Colonic mucosa (tissue), 4 donors: ENCODE results near the gene OPCML. TPM values are rescaled to one million over a fixed set of nuclear protein-coding genes. Genes with fewer than 3 reads are reported as not detected.
"Not testable (repeated sequence)": the region's sequence is repeated elsewhere in the genome, so short reads cannot be mapped to it uniquely, and the experiment has no call there.

Experiments
- DNase-seq: peaks from one replicate; pipeline ENCODE4 v3.0.0-alpha.2; 2020
- H3K27ac ChIP-seq: fragments of 200-600 bp; one replicate; pipeline ENCODE4 v1.8.0; 2021
- H3K27me3 ChIP-seq: fragments of 200-600 bp; one replicate; pipeline ENCODE4 v1.8.0; 2021
- H3K36me3 ChIP-seq: fragments of 200-600 bp; one replicate; pipeline ENCODE4 v1.8.0; 2021
- H3K4me1 ChIP-seq: fragments of 200-600 bp; one replicate; pipeline ENCODE4 v1.8.0; 2021; ENCODE audit warnings: mild to moderate bottlenecking
- H3K4me3 ChIP-seq: fragments of 200-600 bp; one replicate; pipeline ENCODE4 v1.8.0; 2021
- H3K9ac ChIP-seq, 2 donors: one replicate each; pipeline ENCODE4 v1.7.0; 2013; ENCODE audit warnings: control low read depth in 2 of 2, low read depth in 2 of 2, low read length in 2 of 2
- H3K9me3 ChIP-seq: fragments of 200-600 bp; one replicate; pipeline ENCODE4 v1.8.0; 2021
- CTCF ChIP-seq: fragments of 200-600 bp; IDR thresholded peaks from one replicate; pipeline ENCODE4 v1.8.0; 2022; ENCODE audit warnings: antibody characterized with exemption, mild to moderate bottlenecking
- intact Hi-C: fragments of 100-400 bp; cut with DNase I; formaldehyde crosslinking; loops from one replicate; pipeline ENCODE4 v1.14.1; 2022
- total RNA-seq, 2 donors: library from RNA; stranded (reverse); fragmentation: NEBNext Ultra II Directional in 1 of 2; extraction: Animal tissue kit (Norgen Biotek cat#: 25700) in 1 of 2; gene quantifications; one replicate each; pipeline ENCODE4 v1.2.1, GENCODE V29; 2021
- donor health status: healthy.
- donor health status: DM: no; HTN: no; CAD: no.
- donor health status: DM: no; HTN: no; CAD: no.

Gene OPCML
- total RNA-seq, 2 donors from 2014 or later, result 0.08 TPM; not detected in 1

DNA sequence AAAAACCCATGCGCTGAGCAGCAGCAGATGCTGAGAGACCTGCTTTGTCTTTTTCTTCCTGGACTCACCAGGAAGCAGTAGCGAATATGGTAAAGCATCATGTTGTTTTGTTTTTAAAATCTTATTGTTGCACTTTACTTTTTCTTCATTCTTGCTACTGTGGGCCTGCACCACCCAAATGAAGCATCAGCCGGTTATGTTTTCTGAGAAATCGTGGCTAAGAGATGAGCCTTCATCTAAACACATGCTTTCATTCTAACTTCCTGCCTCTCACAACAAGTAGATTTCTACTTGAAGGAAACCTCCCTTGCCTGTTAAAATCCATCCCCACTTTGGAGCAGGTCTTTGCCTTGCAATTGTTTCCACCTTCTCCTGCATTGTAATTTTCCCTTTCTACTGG, 1136.0 kb downstream of the OPCML start:
- intact Hi-C loops, result no loop called here
- TF ChIP-seq CTCF, result no peak

DNA sequence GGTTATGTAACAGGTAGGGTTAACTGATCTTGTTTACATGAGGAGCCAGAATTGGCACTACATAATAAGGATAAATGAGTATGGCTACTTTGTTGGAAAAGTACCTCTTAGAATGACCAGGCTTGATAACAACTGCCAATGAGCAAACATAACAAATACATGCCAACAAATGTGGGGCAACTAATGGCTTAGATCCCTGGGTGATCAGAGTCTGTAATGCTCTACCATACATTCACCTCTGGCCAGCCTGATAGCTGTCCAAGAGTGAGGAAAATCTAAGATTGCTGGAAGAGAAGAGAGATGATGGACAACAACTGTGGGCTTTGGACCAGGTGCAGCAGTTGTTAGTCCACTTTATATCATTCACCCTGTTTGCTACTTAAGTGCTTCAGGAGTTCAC, 1136.9 kb downstream of the OPCML start:
- Histone ChIP-seq H3K4me1 (no peaks in the 10 kb centered on the region), H3K9me3 (no peaks in the 10 kb centered on the region), H3K27ac (no peak overlapping the region), H3K27me3 (no peaks in the 10 kb centered on the region), H3K9ac (no peak overlapping the region), H3K36me3 (no peaks in the 10 kb centered on the region), H3K4me3 (no peak overlapping the region)
- DNase-seq, result no peak
- TF ChIP-seq CTCF, result no peak
- intact Hi-C loops, result no loop called here

More for the DNA sequence above, 1136.0 kb downstream of the OPCML start:
- Histone ChIP-seq H3K4me1 (no peaks in the 10 kb centered on the region), H3K9ac (no peak overlapping the region), H3K27me3 (no peaks in the 10 kb centered on the region), H3K36me3 (no peaks in the 10 kb centered on the region), H3K9me3 (no peaks in the 10 kb centered on the region), H3K4me3 (no peak overlapping the region), H3K27ac (no peak overlapping the region)
- no peak for DNase-seq

DNA sequence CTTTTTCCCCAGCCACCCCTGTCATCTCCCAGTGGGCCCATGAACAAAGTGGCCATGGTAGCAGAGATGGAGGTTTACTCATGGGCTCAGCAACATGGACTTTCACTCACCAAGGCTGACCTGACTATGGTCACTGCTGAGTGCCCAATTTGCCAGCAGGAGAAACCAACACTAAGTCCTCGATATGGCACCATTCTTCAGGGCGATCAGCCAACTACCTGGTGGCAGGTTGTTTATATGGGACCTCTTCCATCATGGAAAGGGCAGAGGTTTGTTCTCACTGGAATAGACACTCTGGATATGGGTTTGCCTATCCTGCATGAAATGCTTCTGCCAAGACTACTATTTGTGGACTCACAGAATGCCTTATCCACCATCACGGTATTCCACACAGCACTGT, 1152.8 kb downstream of the OPCML start:
- no peaks in the 10 kb centered on the region for H3K9me3 ChIP-seq

DNA sequence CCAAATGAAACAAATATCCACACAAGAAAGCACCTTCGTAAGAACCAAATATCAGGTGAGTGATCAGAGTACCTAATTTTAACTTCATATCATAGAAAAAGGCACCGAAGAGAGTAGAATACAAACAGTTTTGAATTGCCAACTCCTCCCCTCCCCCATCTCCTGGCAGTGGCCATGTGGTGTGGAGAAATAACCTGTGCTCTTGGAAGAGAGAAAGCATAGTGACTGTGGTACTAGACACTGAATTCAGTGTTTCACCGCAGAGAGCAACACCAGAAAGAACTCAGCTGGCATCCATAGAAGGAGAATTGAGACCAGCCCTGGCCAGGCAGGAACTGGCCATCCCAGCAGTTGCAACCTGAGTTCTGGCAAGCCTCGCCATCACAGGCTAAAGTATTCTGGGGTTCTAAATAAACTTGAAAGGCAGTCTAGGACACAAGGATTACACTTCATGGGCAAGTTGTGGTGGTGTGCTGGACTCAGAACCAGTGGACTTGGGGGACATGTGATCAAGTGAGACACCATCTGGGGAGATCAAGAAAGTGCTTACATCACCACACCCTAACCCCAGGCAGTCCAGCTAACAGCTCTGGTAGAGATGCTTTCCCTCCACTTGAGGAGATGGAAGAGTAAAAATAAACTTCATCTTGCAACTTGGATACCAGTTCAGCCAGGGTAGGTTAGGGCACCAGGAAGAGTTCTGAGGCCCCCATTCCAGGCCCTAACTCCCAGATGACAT, 1158.7 kb downstream of the OPCML start:
- DNase-seq, result no peak
- H3K4me1 ChIP-seq, result no peaks in the 10 kb centered on the region
- H3K9me3 ChIP-seq, result no peaks in the 10 kb centered on the region
- TF ChIP-seq CTCF, result no peak
- no peaks in the 10 kb centered on the region for H3K27me3 ChIP-seq
- no peak overlapping the region for H3K4me3 ChIP-seq
- H3K9ac ChIP-seq, result no peak overlapping the region
- H3K27ac ChIP-seq, result no peak overlapping the region
- intact Hi-C loops, result no loop called here
- no peaks in the 10 kb centered on the region for H3K36me3 ChIP-seq

More for the DNA sequence above, 1152.8 kb downstream of the OPCML start:
- H3K4me3 ChIP-seq, result no peak overlapping the region
- no peak overlapping the region for H3K9ac ChIP-seq
- DNase-seq, result no peak
- no peaks in the 10 kb centered on the region for H3K36me3 ChIP-seq
- intact Hi-C loops, result no loop called here
- H3K27ac ChIP-seq, result no peak overlapping the region
- TF ChIP-seq CTCF, result no peak
- no peaks in the 10 kb centered on the region for H3K4me1 ChIP-seq
- no peaks in the 10 kb centered on the region for H3K27me3 ChIP-seq

DNA sequence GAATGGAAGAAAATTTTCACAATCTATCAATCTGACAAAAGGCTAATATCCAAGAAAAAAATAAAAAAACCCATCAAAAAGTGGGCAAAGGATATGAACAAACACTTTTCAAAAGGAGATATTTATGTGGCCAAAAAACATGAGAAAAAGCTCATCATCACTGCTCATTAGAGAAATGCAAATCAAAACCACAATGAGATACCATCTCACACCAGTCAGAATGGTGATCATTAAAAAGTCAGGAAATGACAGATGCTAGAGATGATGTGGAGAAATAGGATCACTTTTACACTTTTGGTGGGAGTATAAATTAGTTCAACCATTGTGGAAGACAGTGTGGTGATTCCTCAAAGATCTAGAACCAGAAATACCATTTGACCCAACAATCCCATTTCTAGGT, 1162.2 kb downstream of the OPCML start:
- H3K4me3 ChIP-seq, H3K9me3 ChIP-seq, DNase-seq, H3K27me3 ChIP-seq, H3K4me1 ChIP-seq, intact Hi-C loops, H3K9ac ChIP-seq, H3K36me3 ChIP-seq, H3K27ac ChIP-seq: not testable (repeated sequence)

DNA sequence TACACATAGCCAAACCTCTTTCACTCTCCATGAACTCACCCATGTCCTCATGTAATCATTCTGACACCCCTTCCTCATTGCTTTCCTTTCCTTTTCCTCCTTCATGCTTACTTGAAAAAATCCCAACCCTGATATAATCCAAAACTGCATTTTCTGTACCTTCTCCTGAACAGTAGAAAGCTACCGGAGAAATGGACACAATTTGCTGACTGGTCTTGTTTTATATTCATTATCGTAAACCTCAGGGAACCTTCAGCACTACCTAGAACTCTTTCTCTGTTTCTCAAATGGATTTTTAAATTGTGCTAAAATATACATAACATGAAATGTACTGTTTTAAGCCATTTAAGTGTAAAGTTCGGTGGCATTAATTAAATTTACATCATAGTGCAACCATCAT, 1165.0 kb downstream of the OPCML start:
- no peak overlapping the region for H3K9ac ChIP-seq
- no peaks in the 10 kb centered on the region for H3K4me1 ChIP-seq
- H3K4me3 ChIP-seq, result no peak overlapping the region
- intact Hi-C loops, result no loop called here
- H3K27me3 ChIP-seq, result no peaks in the 10 kb centered on the region
- no peaks in the 10 kb centered on the region for H3K36me3 ChIP-seq
- no peaks in the 10 kb centered on the region for H3K9me3 ChIP-seq
- no peak overlapping the region for H3K27ac ChIP-seq
- TF ChIP-seq CTCF, result no peak
- no peak for DNase-seq
